HT1080 (cell line): ENCODE data around the gene GNRH2. TPM values are rescaled to one million over a fixed set of nuclear protein-coding genes. Genes with fewer than 3 reads are reported as not detected.
"Not testable (repeated sequence)": the region's sequence is repeated elsewhere in the genome, so short reads cannot be mapped to it uniquely, and the experiment has no call there.

Experiments used
- DNase-seq: peaks from one replicate; pipeline ENCODE4 v3.0.0-alpha.2; 2015; ENCODE audit warnings: low read depth
- total RNA-seq: library from RNA; depleted of rRNA; stranded (reverse); fragments of >200 nt; shearing (Covaris generic); gene quantifications from 2 replicates; pipeline ENCODE4 v1.2.3, GENCODE V29; 2014

Gene GNRH2
- total RNA-seq, 1 experiment from 2014 or later = not detected

GRCh38 chr20:3072530-3073250 lies 29.3 kb downstream of the GNRH2 start:
- no peak for DNase-seq

DNA sequence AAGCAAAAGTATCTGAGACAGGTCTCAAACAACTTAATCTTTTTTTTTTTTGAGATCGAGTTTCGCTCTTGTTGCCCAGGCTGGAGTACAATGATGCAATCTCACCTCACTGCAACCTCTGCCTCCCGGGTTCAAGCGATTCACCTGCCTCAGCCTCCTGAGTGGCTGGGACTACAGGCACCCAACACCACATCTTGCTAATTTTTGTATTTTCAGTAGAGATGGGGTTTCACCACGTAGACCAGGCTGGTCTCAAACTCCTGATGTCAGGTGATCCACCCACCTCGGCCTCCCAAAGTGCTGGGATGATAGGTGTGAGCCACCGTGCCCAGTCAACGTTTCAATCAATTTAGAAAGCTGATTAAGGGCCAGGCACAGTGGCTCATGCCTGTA lies 29.8 kb downstream of the GNRH2 start:
- not testable (repeated sequence) for DNase-seq

- DNase-seq = no peak
Observed at GRCh38 chr20:3074812-3075211, 31.4 kb downstream of the GNRH2 start.

- DNase-seq = not testable (repeated sequence)
Observed at GRCh38 chr20:3075315-3075714, 31.9 kb downstream of the GNRH2 start.

DNA sequence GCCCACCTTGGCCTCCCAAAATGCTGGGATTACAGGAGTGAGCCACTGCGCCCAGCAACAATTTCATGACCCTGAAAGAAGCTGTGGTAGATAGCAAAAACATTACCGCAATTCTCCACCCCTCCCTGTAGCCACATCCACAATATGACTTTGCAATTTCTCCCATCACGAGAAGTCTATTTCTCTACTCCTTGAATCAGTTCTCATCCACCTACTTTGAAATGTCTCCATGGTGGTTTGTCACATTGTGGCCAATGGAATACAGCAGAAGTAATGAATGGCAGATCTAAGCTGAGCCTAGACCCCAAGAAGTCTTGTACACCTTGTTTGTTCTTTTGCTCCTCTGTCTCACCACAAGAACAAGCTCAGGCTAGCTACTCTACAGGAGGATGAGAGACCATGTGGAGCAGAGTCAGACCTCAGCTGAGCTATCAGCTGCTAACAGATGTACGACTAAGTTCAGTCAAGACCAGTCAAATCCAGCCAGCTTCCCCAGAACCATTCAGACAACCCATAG lies 34.3 kb downstream of the GNRH2 start:
- DNase-seq = no peak

DNA sequence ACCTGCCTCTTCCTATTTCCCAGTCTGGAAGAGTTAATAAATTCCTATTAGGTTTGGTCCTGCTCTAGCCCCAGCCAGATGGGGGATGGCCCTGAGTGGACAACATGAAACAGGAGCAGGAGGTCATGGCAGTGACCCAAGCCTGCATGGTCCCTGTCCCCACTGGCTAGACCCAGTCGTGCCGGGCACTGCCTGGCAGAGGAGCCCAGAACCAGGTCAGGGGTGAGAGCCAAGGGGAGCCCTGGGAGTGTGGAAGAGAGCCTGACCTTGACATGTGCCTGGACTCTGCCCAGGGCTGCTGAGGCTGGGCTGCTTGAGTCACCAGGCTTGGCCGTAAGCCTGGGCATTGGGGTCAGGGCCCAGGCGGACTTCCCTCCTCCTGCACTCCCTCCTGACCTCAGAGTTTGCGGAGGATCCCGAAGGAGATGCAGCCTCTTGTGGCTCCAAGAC lies 37.5 kb downstream of the GNRH2 start:
- DNase-seq = no peak

- DNase-seq = no peak
Observed at GRCh38 chr20:3081641-3082040, 38.2 kb downstream of the GNRH2 start.

DNA sequence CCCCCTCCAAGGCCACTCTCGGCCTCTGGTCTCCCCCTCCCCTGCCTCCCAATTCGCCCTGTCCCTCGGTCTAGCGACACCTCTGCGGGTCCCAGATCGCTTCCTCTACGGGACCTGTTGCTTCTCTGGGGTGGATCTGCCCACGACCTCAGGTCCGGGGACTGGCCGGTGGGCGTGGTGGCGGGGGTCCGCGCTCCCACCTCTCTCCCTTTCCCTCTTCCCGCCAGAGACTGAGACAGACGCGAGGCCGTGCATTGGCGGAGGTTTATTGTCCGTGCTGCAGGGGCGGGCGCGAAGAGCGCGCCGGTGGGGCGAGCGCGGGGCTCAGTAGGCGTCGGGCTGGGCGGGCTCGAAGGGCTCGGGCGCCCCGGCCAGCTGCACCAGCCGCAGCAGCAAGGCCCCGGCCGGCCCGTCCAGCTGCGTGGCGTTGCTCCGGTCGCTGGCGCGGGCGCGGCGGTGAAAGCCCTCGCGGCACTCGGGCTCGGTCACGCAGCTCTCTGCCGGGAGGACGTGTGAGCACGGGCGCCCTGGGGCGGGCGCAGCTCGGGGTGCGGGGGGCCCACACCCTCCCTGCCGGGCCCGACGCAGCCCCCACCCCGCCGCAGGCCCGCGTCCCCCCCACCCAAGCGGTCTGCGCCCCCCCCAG lies 39.0 kb downstream of the GNRH2 start:
- DNase-seq = no peak

- no peak for DNase-seq
Observed at GRCh38 chr20:3082955-3083952, 39.8 kb downstream of the GNRH2 start.

DNA sequence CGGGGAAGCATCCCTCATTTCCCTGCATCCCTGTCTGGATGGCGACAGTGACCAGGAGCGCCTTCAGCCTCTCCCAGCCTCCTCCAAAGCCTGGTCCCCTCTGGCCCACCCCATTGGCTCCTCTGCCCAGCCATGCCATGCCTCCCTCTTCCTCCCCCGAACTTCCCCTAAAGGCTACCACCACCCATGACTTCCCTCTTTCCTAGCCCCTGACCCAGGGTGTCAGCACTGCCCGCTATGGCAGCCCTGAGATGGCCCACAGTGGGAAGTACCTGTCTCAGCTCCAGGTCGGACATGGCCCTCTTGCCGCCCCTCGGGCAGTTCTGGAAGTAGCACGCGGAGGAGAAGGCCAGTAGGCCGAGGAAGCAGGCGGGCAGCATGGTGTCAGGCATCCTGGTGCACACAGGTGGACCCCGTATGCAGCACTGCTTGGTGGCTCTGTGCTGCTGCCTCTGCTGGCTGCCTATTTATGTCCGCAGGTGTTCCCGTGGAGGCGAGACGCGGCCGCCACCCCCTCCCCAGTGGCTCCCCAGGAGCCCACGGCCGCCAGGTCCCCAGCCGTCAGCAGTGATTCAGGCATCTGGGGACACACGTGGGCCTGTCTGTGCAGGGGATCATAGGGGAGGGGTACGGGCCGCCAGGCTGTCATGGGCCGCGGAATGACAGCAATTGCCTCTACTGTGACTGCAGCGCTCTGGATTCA lies 41.0 kb downstream of the GNRH2 start, which contains the start of gene AVP:
AVP (minus strand) TSS at position 442 of the 703 bp plus-strand sequence; CDS start at position 392, 50 bp downstream.
- DNase-seq = no peak

DNA sequence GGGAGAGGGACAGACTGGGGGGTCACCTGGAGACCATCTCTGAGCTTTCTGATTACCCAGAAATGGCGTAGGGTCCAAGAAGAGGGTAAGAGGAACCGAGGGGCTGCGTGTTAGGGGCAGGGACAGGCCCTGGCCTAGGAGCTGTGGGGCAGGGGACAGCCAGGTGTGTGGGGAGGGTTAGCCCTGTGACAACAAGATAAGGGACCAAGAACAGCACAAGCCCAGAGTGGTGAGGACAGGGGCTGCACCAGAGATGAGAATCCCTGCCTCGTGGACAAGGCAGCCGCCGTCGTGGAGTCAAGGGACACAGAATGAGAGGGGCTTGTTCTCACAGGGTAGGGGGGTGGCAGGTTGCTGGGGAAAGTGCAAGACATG lies 41.6 kb downstream of the GNRH2 start:
- no peak for DNase-seq

DNA sequence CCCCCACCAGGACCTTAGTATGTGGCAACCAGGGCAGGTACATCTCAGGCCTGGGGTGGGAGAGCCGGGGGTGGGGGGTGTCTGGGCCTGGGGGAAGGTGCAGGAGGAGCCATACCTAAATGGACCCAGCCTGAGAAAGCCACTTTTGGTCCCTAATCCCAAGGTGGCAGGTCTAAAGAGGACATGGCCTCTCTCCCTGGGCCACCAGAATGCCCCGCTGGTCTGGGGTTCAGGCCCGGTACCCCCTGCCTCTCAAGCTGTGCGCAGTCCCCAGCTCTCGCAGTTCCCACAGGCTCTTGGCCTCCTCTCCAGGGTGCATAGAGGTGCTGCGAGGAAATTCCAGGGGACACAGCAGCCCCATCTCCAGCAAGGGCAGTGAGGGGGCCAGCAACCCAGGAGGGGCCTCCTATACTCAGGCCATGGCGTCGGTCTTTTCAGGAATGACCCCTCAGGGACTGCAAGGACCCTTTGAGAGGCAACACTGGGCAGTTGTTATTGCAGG lies 42.2 kb downstream of the GNRH2 start:
- no peak for DNase-seq

DNA sequence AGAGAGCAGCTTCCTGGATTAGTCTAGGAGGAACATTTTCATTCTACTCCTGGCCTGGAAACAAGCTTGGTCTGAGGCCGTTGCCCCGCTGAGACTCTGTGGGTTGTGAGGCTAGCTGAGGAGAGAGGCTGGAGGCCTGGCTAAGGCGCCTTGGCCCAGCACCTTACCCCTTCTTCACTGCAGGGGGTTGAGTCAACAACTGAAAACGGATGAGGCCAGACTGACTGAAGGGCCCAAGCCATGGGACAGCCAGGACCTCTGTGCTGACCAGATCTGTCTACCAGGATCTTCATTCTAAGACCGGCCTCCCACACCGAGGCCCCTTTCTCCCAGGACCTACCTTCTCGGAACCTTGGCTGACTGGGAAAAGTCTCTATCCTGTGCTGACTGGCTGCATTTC lies 44.6 kb downstream of the GNRH2 start:
- DNase-seq = no peak

- DNase-seq = no peak
Observed at GRCh38 chr20:3090565-3090964, 47.1 kb downstream of the GNRH2 start.

DNA sequence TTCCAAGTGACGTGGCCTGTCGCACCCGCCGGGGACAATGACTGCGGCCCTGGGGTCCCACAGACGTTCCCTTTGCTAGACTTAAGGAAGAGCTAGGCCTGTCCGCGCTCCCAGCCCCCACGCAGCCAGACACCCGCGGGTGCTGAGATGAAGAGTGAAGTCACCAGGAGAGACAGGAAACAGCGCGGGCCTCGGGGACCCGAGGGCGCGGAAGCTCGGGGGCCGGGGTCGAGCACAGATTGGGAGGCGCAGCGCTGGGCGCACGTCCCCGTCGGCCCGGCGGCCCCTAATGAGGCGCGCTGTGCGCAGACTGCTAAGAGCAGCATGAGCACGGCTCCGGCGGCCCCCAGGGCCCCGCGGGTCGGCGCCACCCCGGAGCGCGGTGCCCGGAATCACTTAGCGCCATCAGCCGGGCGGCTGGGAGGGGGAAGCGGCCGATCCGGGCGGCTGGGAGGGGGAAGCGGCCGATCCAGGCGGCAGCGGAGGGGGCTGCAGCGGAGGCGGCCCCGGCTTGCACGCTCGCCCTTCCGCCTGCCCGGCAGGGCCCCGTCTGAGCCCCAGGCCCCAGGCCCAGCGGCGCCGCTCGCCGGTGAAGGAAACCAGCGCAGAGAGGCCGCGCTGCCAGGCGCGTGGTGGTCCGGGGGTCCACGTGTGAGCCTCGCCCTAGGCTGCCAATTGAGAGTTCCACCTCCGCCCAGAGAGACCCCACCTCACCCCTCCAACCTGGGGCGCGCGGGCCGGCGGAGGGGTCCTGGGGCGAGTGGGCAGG lies 49.4 kb downstream of the GNRH2 start:
- DNase-seq = no peak

DNA sequence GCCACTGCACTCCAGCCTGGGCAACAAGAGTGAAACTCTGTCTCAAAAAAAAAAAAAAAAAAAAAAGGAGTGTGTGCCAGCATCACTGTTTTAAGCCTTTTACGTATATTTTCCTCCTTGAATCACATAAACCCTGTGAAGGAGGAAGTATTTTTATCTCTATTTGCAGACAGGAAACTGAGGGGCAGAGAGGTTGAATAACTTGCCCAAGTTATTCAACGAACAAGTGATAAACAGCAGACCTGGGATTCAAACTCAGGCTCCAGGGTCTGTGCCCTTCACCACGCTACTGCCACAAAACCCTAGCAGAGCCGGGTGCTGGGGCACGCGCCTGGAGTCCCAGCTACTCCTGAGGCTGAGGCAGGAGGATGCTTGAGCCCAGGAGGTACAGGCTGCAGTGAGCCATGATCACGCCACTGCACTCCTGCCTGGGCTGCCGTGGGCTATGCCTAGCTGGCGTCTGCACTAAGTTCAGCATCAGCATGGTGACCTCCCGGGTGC lies 50.5 kb downstream of the GNRH2 start:
- no peak for DNase-seq

DNA sequence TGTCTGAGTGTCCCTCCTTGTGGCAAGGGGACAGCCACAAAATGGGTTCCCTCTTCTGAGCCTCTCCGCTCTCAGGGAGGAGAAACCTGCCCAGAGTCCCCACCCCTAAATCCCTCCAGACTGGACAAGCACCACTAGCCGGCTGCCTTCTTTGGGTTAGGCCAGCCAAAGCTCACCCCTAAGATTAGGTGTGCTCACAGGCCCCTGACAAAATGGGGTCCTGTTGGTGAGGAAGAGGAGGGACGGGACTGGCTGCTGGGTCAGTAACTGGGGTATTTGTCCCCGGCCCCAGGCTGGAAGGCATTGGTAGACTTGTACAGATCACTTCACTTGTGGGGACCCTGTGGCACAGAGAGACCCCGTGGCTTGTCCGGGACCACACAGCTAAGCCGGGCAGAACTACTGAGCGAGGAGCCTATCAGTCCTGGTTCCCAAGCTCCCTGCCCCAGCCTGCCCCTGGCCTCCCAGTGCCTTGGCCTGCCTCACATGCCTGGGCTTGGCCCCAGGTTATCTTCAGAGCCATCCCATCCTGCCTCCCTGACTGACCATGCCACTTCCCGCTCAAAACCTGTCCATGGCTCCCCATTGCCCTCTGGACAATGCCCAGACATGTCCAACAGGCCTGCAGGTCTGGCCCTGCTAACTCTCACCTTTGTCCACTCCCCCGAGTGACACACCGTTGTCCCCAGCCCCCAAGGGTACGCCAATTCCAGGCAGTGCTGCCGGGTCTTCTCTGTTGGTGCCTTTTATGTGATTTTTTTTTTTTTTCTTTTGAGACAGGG lies 51.6 kb downstream of the GNRH2 start:
- DNase-seq = no peak
